Stimulated activated naive CD8-positive, alpha-beta T cell treated with anti-CD3 and anti-CD28 coated beads, Interleukin-15, Interleukin-2, amounts not matched to agents 100 U/mL and 50 U/mL, for 24 hours (primary cell): Measurements from ENCODE around the gene ONECUT3.

Experiments
- ATAC-seq: fragments of 150-1000 bp; cut with Tn5 transposase; one replicate; pipeline ENCODE4 v1.10.0; 2021
- DNase-seq: peaks from one replicate; pipeline ENCODE4 v3.0.0; 2021

Gene ONECUT3

GRCh38 chr19:1739960-1740629, 13.2 kb upstream of the ONECUT3 start:
- no peak for ATAC-seq
- no peak for DNase-seq

GRCh38 chr19:1742989-1743696, 10.2 kb upstream of the ONECUT3 start:
- DNase-seq = no peak
- no peak for ATAC-seq

- no peak for DNase-seq
- no peak for ATAC-seq
Measured at GRCh38 chr19:1744133-1744665, 9.1 kb upstream of the ONECUT3 start.

- ATAC-seq (no peak), DNase-seq (no peak)
Measured at GRCh38 chr19:1744822-1745563, 8.3 kb upstream of the ONECUT3 start.

- no peak for DNase-seq
- ATAC-seq = no peak
Measured at GRCh38 chr19:1745589-1746031, 7.7 kb upstream of the ONECUT3 start.

- no peak for DNase-seq
- ATAC-seq = no peak
Measured at GRCh38 chr19:1746401-1747284, 6.7 kb upstream of the ONECUT3 start.

GRCh38 chr19:1747285-1748114, 5.8 kb upstream of the ONECUT3 start:
- DNase-seq = peak; percentile 67

GRCh38 chr19:1748115-1748872, 5.0 kb upstream of the ONECUT3 start:
- ATAC-seq (no peak), DNase-seq (no peak)

More at GRCh38 chr19:1747285-1748114, 5.8 kb upstream of the ONECUT3 start:
- ATAC-seq = peak; percentile 65

- no peak for ATAC-seq
- DNase-seq = no peak
Measured at GRCh38 chr19:1748873-1749341, 4.4 kb upstream of the ONECUT3 start.

GRCh38 chr19:1749373-1750342, 3.6 kb upstream of the ONECUT3 start:
- ATAC-seq (no peak), DNase-seq (no peak)

- DNase-seq (no peak), ATAC-seq (no peak)
Measured at GRCh38 chr19:1750343-1751021, 2.8 kb upstream of the ONECUT3 start.

GRCh38 chr19:1751367-1752008, 1.8 kb upstream of the ONECUT3 start:
- DNase-seq (no peak), ATAC-seq (no peak)

- ATAC-seq (no peak), DNase-seq (no peak)
Measured at GRCh38 chr19:1752009-1752756, 1.1 kb upstream of the ONECUT3 start.

GRCh38 chr19:1754018-1754635, 821 bp downstream of the ONECUT3 start:
- no peak for DNase-seq
- no peak for ATAC-seq

- DNase-seq = no peak
- ATAC-seq = no peak
Measured at GRCh38 chr19:1754636-1755466, 1.5 kb downstream of the ONECUT3 start.
